Ishikawa (cell line): ENCODE results near the gene SPATC1L.

Experiments used
- CEBPB ChIP-seq: IDR thresholded peaks from 2 replicates; pipeline ENCODE4 v1.6.1; 2012
- CREB1 ChIP-seq: IDR thresholded peaks from 2 replicates; pipeline ENCODE4 v1.6.1; 2012; ENCODE audit warnings: low read depth
- EGR1 ChIP-seq: IDR thresholded peaks from 2 replicates; pipeline ENCODE4 v1.6.1; 2012
- EP300 ChIP-seq: IDR thresholded peaks from 2 replicates; pipeline ENCODE4 v1.6.1; 2012; ENCODE audit warnings: borderline replicate concordance
- FOXM1 ChIP-seq: IDR thresholded peaks from 2 replicates; pipeline ENCODE4 v1.6.1; 2012; ENCODE audit warnings: low read depth, borderline replicate concordance
- MAX ChIP-seq: IDR thresholded peaks from 2 replicates; pipeline ENCODE4 v1.6.1; 2012
- NFIC ChIP-seq: IDR thresholded peaks from 2 replicates; pipeline ENCODE4 v1.6.1; 2012
- RAD21 ChIP-seq: IDR thresholded peaks from 2 replicates; pipeline ENCODE4 v1.6.1; 2012; ENCODE audit warnings: low read depth
- REST ChIP-seq: IDR thresholded peaks from 2 replicates; pipeline ENCODE4 v1.6.1; 2012; ENCODE audit warnings: low read depth, mild to moderate bottlenecking
- TAF1 ChIP-seq: IDR thresholded peaks from 2 replicates; pipeline ENCODE4 v1.6.1; 2012; ENCODE audit warnings: low read depth, mild to moderate bottlenecking
- TCF12 ChIP-seq: IDR thresholded peaks from 2 replicates; pipeline ENCODE4 v1.6.1; 2012; ENCODE audit warnings: low read depth
- TEAD4 ChIP-seq: IDR thresholded peaks from 2 replicates; pipeline ENCODE4 v1.6.1; 2012
- USF1 ChIP-seq: IDR thresholded peaks from 2 replicates; pipeline ENCODE4 v1.6.1; 2012
- YY1 ChIP-seq: IDR thresholded peaks from 2 replicates; pipeline ENCODE4 v1.6.1; 2012; ENCODE audit warnings: low read depth
- ZBTB7A ChIP-seq: IDR thresholded peaks from 2 replicates; pipeline ENCODE4 v1.6.1; 2012; ENCODE audit warnings: low read depth

The SPATC1L gene

GRCh38 chr21:46142582-46143473 lies 41.4 kb downstream of the SPATC1L start:
- no peak for TF ChIP-seq ZBTB7A
- TF ChIP-seq CREB1: no peak
- TF ChIP-seq TCF12: no peak
- TF ChIP-seq NFIC: no peak
- no peak for TF ChIP-seq FOXM1
- no peak for TF ChIP-seq RAD21
- TF ChIP-seq EP300: no peak
- TF ChIP-seq MAX: no peak
- TF ChIP-seq TEAD4: no peak
- no peak for TF ChIP-seq REST
- no peak for TF ChIP-seq YY1
- TF ChIP-seq TAF1: no peak
- TF ChIP-seq EGR1: no peak
- TF ChIP-seq CEBPB: no peak
- no peak for TF ChIP-seq USF1

GRCh38 chr21:46141767-46142581 lies 42.3 kb downstream of the SPATC1L start:
- no peak for TF ChIP-seq FOXM1
- no peak for TF ChIP-seq CEBPB
- TF ChIP-seq NFIC: no peak
- no peak for TF ChIP-seq YY1
- TF ChIP-seq EP300: no peak

- TF ChIP-seq ZBTB7A (no peak), EGR1 (no peak), FOXM1 (no peak), TAF1 (no peak), RAD21 (no peak), REST (no peak), CREB1 (no peak), USF1 (no peak), TEAD4 (no peak), NFIC (no peak), EP300 (no peak), MAX (no peak), CEBPB (no peak), YY1 (no peak)
Measured at GRCh38 chr21:46139686-46140085, 44.6 kb downstream of the SPATC1L start.

- TF ChIP-seq TEAD4 (no peak), FOXM1 (no peak), EGR1 (no peak)
Measured at GRCh38 chr21:46138383-46138970, 45.8 kb downstream of the SPATC1L start.

GRCh38 chr21:46137908-46138307 lies 46.4 kb downstream of the SPATC1L start:
- TF ChIP-seq REST (no peak), NFIC (no peak), EP300 (no peak), CREB1 (no peak), TEAD4 (no peak), RAD21 (no peak), MAX (no peak), ZBTB7A (no peak), CEBPB (no peak), TAF1 (no peak)
